Measurements from ENCODE around the gene DDX41.
A peak's percentile ranks its signal among the peaks of the same experiment; 100 is the strongest.

The DDX41 gene

GRCh38 chr5:177510567-177511053 lies 6.2 kb downstream of the DDX41 start:
- FAIRE-seq = peak; percentile 88
- no peak for DNase-seq (ENCODE audit: insufficient read length)
- TF ChIP-seq POLR2A (IDR thresholded peaks at IDR 0.05; ENCODE audit: low read depth, low read length) (no peak; the same call in 1 of the 2 replicates), POLR2AphosphoS5 (IDR thresholded peaks at IDR 0.05; ENCODE audit: low read depth, low read length) (no peak; the same call in 1 of the 2 replicates), TAF1 (IDR thresholded peaks at IDR 0.05; ENCODE audit: borderline replicate concordance, low read depth, low read length) (no peak)

GRCh38 chr5:177509991-177510566 lies 6.7 kb downstream of the DDX41 start:
- peak; percentile 92 for FAIRE-seq
- peak; percentile 27; the same call in 1 of the 2 replicates for TF ChIP-seq TAF1 (IDR thresholded peaks at IDR 0.05; ENCODE audit: borderline replicate concordance, low read depth, low read length)
- no peak for TF ChIP-seq POLR2A (IDR thresholded peaks at IDR 0.05; ENCODE audit: low read depth, low read length)
- no peak for DNase-seq (ENCODE audit: insufficient read length)

GRCh38 chr5:177509381-177509951 lies 7.3 kb downstream of the DDX41 start, which contains the start of gene DOK3:
Gene DOK3 (minus strand): TSS chr5:177509826. CDS start chr5:177509540, 286 bp downstream.
- no peak for FAIRE-seq
- TF ChIP-seq POLR2AphosphoS5 (IDR thresholded peaks at IDR 0.05; ENCODE audit: low read depth, low read length) (peak; percentile 8; the same call in 1 of the 2 replicates), POLR2A (IDR thresholded peaks at IDR 0.05; ENCODE audit: low read depth, low read length) (peak; percentile 51), TAF1 (IDR thresholded peaks at IDR 0.05; ENCODE audit: borderline replicate concordance, low read depth, low read length) (no peak)

GRCh38 chr5:177508837-177509236 lies 7.9 kb downstream of the DDX41 start:
- no peak for FAIRE-seq

More at GRCh38 chr5:177509381-177509951, 7.3 kb downstream of the DDX41 start, which contains the start of gene DOK3:
- no peak for DNase-seq (ENCODE audit: insufficient read length)

GRCh38 chr5:177508221-177508611 lies 8.5 kb downstream of the DDX41 start:
- TF ChIP-seq POLR2AphosphoS5 (IDR thresholded peaks at IDR 0.05; ENCODE audit: low read depth, low read length) (no peak), POLR2A (IDR thresholded peaks at IDR 0.05; ENCODE audit: low read depth, low read length) (no peak), TAF1 (IDR thresholded peaks at IDR 0.05; ENCODE audit: borderline replicate concordance, low read depth, low read length) (no peak)
- DNase-seq (ENCODE audit: insufficient read length) = no peak
- FAIRE-seq = peak; percentile 75

More at GRCh38 chr5:177508837-177509236, 7.9 kb downstream of the DDX41 start:
- DNase-seq (ENCODE audit: insufficient read length) = no peak
- TF ChIP-seq POLR2A (IDR thresholded peaks at IDR 0.05; ENCODE audit: low read depth, low read length) (peak; percentile 60; the same call in 1 of the 2 replicates), TAF1 (IDR thresholded peaks at IDR 0.05; ENCODE audit: borderline replicate concordance, low read depth, low read length) (no peak; the same call in 1 of the 2 replicates)

GRCh38 chr5:177507596-177508220 lies 9.1 kb downstream of the DDX41 start:
- peak; percentile 33 for FAIRE-seq
- DNase-seq (ENCODE audit: insufficient read length) = no peak
- 0 out of 2 replicates have a peak, but pooled peaks have one; percentile 27 for TF ChIP-seq POLR2A (IDR thresholded peaks at IDR 0.05; ENCODE audit: low read depth, low read length)
- TF ChIP-seq POLR2AphosphoS5 (IDR thresholded peaks at IDR 0.05; ENCODE audit: low read depth, low read length) = no peak

GRCh38 chr5:177507165-177507564 lies 9.6 kb downstream of the DDX41 start:
- no peak for FAIRE-seq
- no peak for DNase-seq (ENCODE audit: insufficient read length)
- TF ChIP-seq POLR2A (IDR thresholded peaks at IDR 0.05; ENCODE audit: low read depth, low read length) = no peak
- TF ChIP-seq TAF1 (IDR thresholded peaks at IDR 0.05; ENCODE audit: borderline replicate concordance, low read depth, low read length) = no peak
- TF ChIP-seq POLR2AphosphoS5 (IDR thresholded peaks at IDR 0.05; ENCODE audit: low read depth, low read length) = no peak

- TF ChIP-seq POLR2A (IDR thresholded peaks at IDR 0.05; ENCODE audit: low read depth, low read length) (0 out of 2 replicates have a peak, but pooled peaks have one; percentile 9), TAF1 (IDR thresholded peaks at IDR 0.05; ENCODE audit: borderline replicate concordance, low read depth, low read length) (no peak), POLR2AphosphoS5 (IDR thresholded peaks at IDR 0.05; ENCODE audit: low read depth, low read length) (0 out of 2 replicates have a peak, but pooled peaks have one; percentile 11)
- FAIRE-seq (no peak), DNase-seq (ENCODE audit: insufficient read length) (no peak)
These were observed 11.7 kb downstream of the DDX41 start for GRCh38 chr5:177505075-177505474.

- TF ChIP-seq TAF1 (IDR thresholded peaks at IDR 0.05; ENCODE audit: borderline replicate concordance, low read depth, low read length) (no peak), POLR2AphosphoS5 (IDR thresholded peaks at IDR 0.05; ENCODE audit: low read depth, low read length) (no peak), POLR2A (IDR thresholded peaks at IDR 0.05; ENCODE audit: low read depth, low read length) (no peak)
- no peak for FAIRE-seq
- DNase-seq (ENCODE audit: insufficient read length) = no peak
These were observed 12.4 kb downstream of the DDX41 start for GRCh38 chr5:177504086-177505056.

- FAIRE-seq (no peak), DNase-seq (ENCODE audit: insufficient read length) (no peak)
- TF ChIP-seq POLR2AphosphoS5 (IDR thresholded peaks at IDR 0.05; ENCODE audit: low read depth, low read length) (no peak), TAF1 (IDR thresholded peaks at IDR 0.05; ENCODE audit: borderline replicate concordance, low read depth, low read length) (no peak), POLR2A (IDR thresholded peaks at IDR 0.05; ENCODE audit: low read depth, low read length) (no peak)
These were observed 13.2 kb downstream of the DDX41 start for GRCh38 chr5:177503351-177504085.
